Panc1 (cell line): Measurements from ENCODE around the gene PDK3.

Source experiments
- CTCF ChIP-seq: fragments of 450-650 bp; IDR thresholded peaks from 2 replicates; pipeline ENCODE4 v1.5.1; 2017; ENCODE audit warnings: mild to moderate bottlenecking
- POLR2AphosphoS5 ChIP-seq: IDR thresholded peaks from 2 replicates; pipeline ENCODE4 v1.6.1; 2012; ENCODE audit warnings: mild to moderate bottlenecking, low read depth, low read length, moderate library complexity

- no peak for TF ChIP-seq CTCF
- no peak for TF ChIP-seq POLR2AphosphoS5
These were observed 28.9 kb downstream of the PDK3 start for GRCh38 chrX:24493740-24494581.
